ENCODE data around the gene STK38L. TPM values are rescaled to one million over a fixed set of nuclear protein-coding genes. Genes with fewer than 3 reads are reported as not detected.

The STK38L gene
- 10 to 100 TPM; 33.2 to 78.3 TPM for total RNA-seq
- 30.1 TPM for polyA plus RNA-seq (2013, experiment 1 of 2)
- polyA plus RNA-seq (2013, experiment 2 of 2) = 28.9 TPM
- long read RNA-seq, experiment 1, partial matches to known transcripts = 2 of 9 reads
- long read RNA-seq, experiment 1, other reads (novel, unspliced or antisense) = 7 of 9 reads
- long read RNA-seq, experiment 2, full-length matches to known transcripts = 69 of 94 reads
- long read RNA-seq, experiment 2, partial matches to known transcripts = 4 of 94 reads
- long read RNA-seq, experiment 2, other reads (novel, unspliced or antisense) = 21 of 94 reads
- long read RNA-seq, experiment 3, full-length matches to known transcripts = 342 of 469 reads
- long read RNA-seq, experiment 3, partial matches to known transcripts = 33 of 469 reads
- long read RNA-seq, experiment 3, other reads (novel, unspliced or antisense) = 94 of 469 reads
- long read RNA-seq, experiment 4, full-length matches to known transcripts = 13 of 26 reads
- long read RNA-seq, experiment 4, partial matches to known transcripts = 4 of 26 reads
- long read RNA-seq, experiment 4, other reads (novel, unspliced or antisense) = 9 of 26 reads

DNA sequence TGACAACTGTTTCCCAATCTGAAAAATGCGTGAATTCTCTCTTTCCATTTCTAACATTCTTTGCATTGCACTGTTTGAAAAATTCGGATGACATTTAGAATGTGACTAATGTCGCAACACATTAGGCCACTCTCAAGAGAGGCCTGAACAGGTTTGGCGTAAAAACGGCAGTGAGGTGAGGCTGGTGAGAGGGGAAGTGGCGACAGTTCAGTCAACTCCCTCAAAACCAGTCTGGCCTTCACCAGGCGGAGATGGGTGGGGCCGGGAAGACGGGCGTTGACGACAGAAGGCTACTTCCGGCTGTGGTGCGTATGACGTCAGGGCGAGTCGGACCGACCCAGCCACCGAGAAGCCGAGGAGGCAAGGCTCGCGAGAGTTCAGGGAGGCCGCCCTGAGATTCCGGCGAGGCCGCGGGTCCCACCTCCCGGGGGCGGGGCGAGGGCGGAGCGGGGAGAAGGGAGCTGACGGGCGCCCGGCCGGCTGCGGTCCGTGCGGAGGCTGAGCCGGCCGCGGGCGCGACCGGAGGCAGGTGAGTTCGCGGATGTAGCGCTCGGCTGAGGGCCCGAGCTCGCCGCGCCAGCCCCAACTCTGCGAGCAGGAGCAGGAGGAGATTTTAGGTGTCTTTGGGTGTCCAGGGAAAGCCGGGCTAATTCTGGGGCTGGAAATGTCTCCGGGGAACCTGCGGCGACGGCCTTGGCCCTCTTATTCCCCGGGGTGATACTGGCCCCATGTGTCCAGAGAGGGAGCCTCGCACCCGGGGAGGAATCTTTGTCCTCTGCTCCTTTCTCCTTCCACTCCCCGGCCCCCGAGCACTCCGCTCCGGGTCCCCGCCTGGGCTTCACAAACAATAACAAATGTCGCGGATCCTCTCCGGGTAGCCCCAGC lies at the start of gene STK38L:
Gene STK38L, plus strand, starts transcription at position 483 of the 885 bp plus-strand sequence. CDS start 53,435 bp downstream, outside the sequence.
- Histone ChIP-seq H3K4me3 (ENCODE audit: low read length) (peak within 1 kb of the TSS; percentile 97), H3K27ac (ENCODE audit: low read depth, low read length) (peak within 1 kb of the TSS; percentile 75), H3K9me3 (ENCODE audit: control insufficient read depth, low read length) (peaks cover 6% of the 10 kb centered on the region), H3K27me3 (ENCODE audit: control insufficient read depth, insufficient read depth, low read length, poor library complexity, severe bottlenecking) (no peaks in the 10 kb centered on the region), H3K9ac (ENCODE audit: extremely low read depth, low read length, poor library complexity, severe bottlenecking) (peak within 1 kb of the TSS; percentile 83), H3K4me1 (ENCODE audit: control insufficient read depth, insufficient read depth, low read length) (peaks cover 3% of the 10 kb centered on the region), H3K36me3 (ENCODE audit: control insufficient read depth, insufficient read depth, low read length) (no peaks in the 10 kb centered on the region)
- Mint-ChIP-seq H3K27ac (peak within 1 kb of the TSS; percentile 97), H3K4me3 (peak within 1 kb of the TSS; percentile 94), H3K36me3 (ENCODE audit: low read depth) (no peaks in the 10 kb centered on the region), H3K9me3 (peaks cover 7% of the 10 kb centered on the region), H3K4me1 (peaks cover 17% of the 10 kb centered on the region), H3K27me3 (ENCODE audit: insufficient read depth) (no peaks in the 10 kb centered on the region)
- 9 to 26% methylated on average over 21 to 69 of the region's 69 CpGs for WGBS, 2 experiments (ENCODE audit: insufficient coverage in 1 of 2, insufficient read length in 1 of 2)
- TF ChIP-seq, protein P1, sequence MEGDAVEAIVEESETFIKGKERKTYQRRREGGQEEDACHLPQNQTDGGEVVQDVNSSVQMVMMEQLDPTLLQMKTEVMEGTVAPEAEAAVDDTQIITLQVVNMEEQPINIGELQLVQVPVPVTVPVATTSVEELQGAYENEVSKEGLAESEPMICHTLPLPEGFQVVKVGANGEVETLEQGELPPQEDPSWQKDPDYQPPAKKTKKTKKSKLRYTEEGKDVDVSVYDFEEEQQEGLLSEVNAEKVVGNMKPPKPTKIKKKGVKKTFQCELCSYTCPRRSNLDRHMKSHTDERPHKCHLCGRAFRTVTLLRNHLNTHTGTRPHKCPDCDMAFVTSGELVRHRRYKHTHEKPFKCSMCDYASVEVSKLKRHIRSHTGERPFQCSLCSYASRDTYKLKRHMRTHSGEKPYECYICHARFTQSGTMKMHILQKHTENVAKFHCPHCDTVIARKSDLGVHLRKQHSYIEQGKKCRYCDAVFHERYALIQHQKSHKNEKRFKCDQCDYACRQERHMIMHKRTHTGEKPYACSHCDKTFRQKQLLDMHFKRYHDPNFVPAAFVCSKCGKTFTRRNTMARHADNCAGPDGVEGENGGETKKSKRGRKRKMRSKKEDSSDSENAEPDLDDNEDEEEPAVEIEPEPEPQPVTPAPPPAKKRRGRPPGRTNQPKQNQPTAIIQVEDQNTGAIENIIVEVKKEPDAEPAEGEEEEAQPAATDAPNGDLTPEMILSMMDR (conservative IDR thresholded peaks at IDR 0.05) = peak; percentile 64
- DNase-seq = peak; percentile 100

DNA sequence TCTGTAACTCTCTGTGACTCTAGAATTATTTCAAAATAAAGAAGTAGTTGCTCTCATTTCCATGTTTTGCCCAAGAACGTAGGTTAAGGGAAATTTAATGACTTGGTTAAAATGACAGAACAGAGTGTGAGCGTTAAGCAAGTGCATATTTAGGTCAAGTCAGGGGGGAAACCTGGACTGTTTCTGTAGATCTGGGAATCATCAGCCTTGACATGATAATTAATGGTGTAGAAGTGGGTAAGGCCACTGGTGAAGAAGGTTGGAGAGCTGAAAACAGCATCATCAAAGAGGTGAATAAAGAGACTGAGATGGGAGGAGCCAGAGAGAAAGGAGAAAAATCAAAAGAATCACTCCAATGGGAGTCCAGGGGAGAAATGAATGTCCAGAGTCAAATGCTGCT lies 49.4 kb upstream of the STK38L start:
- Histone ChIP-seq H3K27ac (ENCODE audit: low read depth, low read length) (no peak overlapping the region), H3K27me3 (ENCODE audit: control insufficient read depth, insufficient read depth, low read length, poor library complexity, severe bottlenecking) (no peaks in the 10 kb centered on the region), H3K4me1 (ENCODE audit: control insufficient read depth, insufficient read depth, low read length) (peaks cover 6% of the 10 kb centered on the region), H3K4me3 (ENCODE audit: low read length) (no peak overlapping the region), H3K9me3 (ENCODE audit: control insufficient read depth, low read length) (no peaks in the 10 kb centered on the region), H3K9ac (ENCODE audit: extremely low read depth, low read length, poor library complexity, severe bottlenecking) (peak overlapping the region; percentile 14), H3K36me3 (ENCODE audit: control insufficient read depth, insufficient read depth, low read length) (no peaks in the 10 kb centered on the region)
- Mint-ChIP-seq H3K9me3 (no peaks in the 10 kb centered on the region), H3K27me3 (ENCODE audit: insufficient read depth) (peaks cover 2% of the 10 kb centered on the region), H3K4me1 (no peaks in the 10 kb centered on the region), H3K36me3 (ENCODE audit: low read depth) (no peaks in the 10 kb centered on the region), H3K27ac (no peak overlapping the region), H3K4me3 (no peak overlapping the region)
- TF ChIP-seq, protein P1 (conservative IDR thresholded peaks at IDR 0.05) = no peak
- 92 to 93% methylated on average over 2 of the region's 2 CpGs for WGBS, 2 experiments (ENCODE audit: insufficient coverage in 1 of 2, insufficient read length in 1 of 2)
- DNase-seq = no peak

DNA sequence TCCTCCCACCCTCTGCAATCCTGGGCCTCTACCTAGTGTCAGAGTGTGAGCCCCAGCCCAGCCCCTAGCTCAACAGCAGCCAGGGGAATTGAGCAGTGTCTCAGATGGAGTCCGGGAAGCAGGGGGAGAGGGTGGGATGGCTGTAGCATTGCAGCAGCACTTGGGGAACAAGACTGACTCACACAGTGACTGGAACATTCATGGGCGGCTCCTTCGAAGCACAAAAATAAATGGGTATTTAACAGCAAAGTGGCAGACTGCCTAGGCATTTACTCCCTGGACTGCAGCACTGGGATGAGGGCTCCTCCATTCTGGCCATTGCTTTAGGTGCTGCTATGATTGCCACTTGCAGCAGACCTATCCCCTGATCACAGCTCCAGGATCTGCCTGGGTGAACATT lies 46.0 kb upstream of the STK38L start:
- DNase-seq = no peak
- no peaks in the 10 kb centered on the region for H3K27me3 Mint-ChIP-seq (ENCODE audit: insufficient read depth)
- H3K9ac ChIP-seq (ENCODE audit: extremely low read depth, low read length, poor library complexity, severe bottlenecking) = no peak overlapping the region
- no peak overlapping the region for H3K4me3 ChIP-seq (ENCODE audit: low read length)
- WGBS, 2 experiments (ENCODE audit: insufficient coverage in 1 of 2, insufficient read length in 1 of 2) = 94 to 100% methylated on average over 3 of the region's 3 CpGs
- peaks cover 6% of the 10 kb centered on the region for H3K4me1 ChIP-seq (ENCODE audit: control insufficient read depth, insufficient read depth, low read length)
- H3K4me3 Mint-ChIP-seq = no peak overlapping the region
- no peaks in the 10 kb centered on the region for H3K27me3 ChIP-seq (ENCODE audit: control insufficient read depth, insufficient read depth, low read length, poor library complexity, severe bottlenecking)
- TF ChIP-seq, protein P1 (conservative IDR thresholded peaks at IDR 0.05) = no peak
- H3K4me1 Mint-ChIP-seq = no peaks in the 10 kb centered on the region
- no peak overlapping the region for H3K27ac Mint-ChIP-seq
- no peaks in the 10 kb centered on the region for H3K9me3 ChIP-seq (ENCODE audit: control insufficient read depth, low read length)
- H3K36me3 Mint-ChIP-seq (ENCODE audit: low read depth) = no peaks in the 10 kb centered on the region
- no peaks in the 10 kb centered on the region for H3K9me3 Mint-ChIP-seq
- H3K36me3 ChIP-seq (ENCODE audit: control insufficient read depth, insufficient read depth, low read length) = no peaks in the 10 kb centered on the region
- H3K27ac ChIP-seq (ENCODE audit: low read depth, low read length) = no peak overlapping the region

Data from endodermal cell (in vitro differentiated cells).